NCI-H1417 treated with DMSO at 0.1 percent for 48 hours (cell line): Measurements from ENCODE around the gene TMEM191B.
"Not testable (repeated sequence)": the region's sequence is repeated elsewhere in the genome, so short reads cannot be mapped to it uniquely, and the experiment has no call there.

Experiments
- DNase-seq: peaks from one replicate; lab custom pipeline; 2025; lab: John Stamatoyannopoulos, UW

Gene TMEM191B

GRCh38 chr22:18527752-18528596, at the start of gene TMEM191B:
TSS of gene TMEM191B (plus strand) at chr22:18527802. CDS start at chr22:18527981, 179 bp downstream.
- not testable (repeated sequence) for DNase-seq

DNA sequence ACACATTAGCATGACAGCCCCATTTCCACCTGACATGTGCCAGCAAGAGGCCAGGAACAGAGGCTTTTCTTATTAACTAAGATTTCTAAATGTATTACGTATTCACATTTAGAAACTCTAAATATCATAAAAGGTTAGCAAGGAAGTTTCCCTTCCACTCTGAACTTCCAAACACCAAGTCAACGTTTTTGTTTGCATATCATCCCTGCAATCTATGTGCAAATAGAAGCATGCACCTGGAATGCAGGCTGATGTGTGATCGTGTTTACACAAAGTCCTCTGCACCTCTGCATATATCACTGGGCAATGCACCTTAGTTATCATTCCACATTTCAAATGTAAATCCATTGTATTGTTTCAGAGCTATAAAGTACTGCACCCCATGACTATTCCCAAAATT, 31.4 kb upstream of the TMEM191B start:
- not testable (repeated sequence) for DNase-seq

GRCh38 chr22:18511327-18511726, 16.3 kb upstream of the TMEM191B start:
- not testable (repeated sequence) for DNase-seq

DNA sequence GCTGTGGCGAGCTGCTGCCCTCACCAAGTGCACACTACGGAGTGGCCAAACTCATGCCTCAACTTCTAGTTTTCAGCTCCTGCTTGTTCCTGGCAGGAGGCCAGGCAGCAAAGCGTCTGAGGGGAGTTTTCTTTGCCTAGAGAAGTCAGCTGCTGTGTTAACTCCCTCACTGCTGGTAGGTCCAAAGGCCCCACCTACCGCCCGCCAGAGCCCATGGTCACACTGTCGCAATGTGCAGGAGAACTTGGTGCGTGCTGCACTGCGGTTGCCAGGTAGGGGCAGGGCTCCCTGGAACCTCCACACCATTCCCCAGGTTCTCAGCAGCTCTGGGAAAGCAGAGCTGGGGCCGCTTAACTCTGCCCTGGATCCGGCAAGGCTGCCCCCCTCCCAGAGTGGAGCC, 15.2 kb upstream of the TMEM191B start:
- DNase-seq = not testable (repeated sequence)

- DNase-seq = not testable (repeated sequence)
Observed at GRCh38 chr22:18513454-18513853, 14.1 kb upstream of the TMEM191B start.

DNA sequence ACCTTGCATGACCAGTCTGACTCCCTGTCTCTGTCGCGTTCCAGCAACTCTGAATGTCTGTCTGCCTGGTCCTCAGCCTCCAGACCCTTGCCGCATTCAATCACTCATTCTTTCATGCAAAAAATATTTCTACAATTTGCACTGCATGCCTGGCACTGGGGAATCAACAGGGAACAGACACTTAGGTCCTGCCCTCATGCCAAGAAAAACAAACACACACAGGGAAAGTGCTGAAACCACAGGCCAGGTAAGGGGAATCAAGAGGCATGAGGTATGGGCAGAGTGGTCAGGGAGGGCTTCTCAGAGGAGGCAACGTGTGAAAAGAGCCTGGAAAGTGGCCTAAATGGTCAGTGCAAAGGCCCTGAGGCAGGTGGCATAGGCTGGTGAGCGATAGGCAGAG, 9.5 kb upstream of the TMEM191B start, which contains the start of gene GGTLC3:
Gene GGTLC3 (minus strand): TSS at position 101 of the 400 bp plus-strand sequence. CDS start 264 bp downstream, outside the sequence.
- not testable (repeated sequence) for DNase-seq

DNA sequence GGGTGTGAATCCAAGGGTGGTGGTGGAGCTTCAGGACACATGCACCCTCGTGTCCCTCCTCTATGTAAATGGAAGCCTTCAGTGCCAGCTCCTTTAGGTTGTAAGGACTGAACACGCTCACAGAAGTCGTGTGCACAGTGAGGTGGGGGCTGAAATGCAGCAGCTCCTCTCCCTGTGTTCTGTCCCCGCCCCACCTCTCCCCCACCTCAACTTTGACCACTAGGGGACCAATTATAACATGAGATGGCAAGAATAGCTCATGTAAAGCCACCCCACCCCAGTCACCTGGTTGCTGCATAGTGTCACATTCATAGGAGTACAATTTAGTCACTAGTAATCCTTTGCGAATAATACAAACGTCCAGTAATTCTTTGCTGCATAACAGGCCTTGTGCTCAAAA, 4.8 kb upstream of the TMEM191B start:
- DNase-seq = not testable (repeated sequence)

- not testable (repeated sequence) for DNase-seq
Observed at GRCh38 chr22:18523328-18523727, 4.3 kb upstream of the TMEM191B start.

- not testable (repeated sequence) for DNase-seq
Observed at GRCh38 chr22:18528597-18529415, 1.2 kb downstream of the TMEM191B start.

GRCh38 chr22:18529416-18530145, 2.0 kb downstream of the TMEM191B start:
- not testable (repeated sequence) for DNase-seq

DNA sequence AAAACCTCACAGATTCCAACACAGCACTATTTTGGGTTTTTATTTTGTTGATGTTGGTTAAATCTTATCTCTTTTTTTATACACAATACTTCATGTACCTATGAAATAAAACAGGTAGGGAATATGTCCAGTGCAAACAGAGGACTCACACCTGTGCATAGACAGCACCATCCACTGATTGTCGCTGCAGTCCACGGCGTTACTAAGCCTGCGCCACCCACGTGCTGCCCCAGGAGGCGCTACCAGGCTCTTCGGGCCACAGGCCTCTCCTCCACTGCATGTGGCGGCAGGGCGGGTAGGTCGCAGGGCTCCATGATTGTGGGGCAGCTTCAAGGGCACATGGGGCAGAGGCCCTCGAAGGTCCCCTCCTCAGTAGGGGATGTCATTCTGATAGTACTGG, 6.0 kb downstream of the TMEM191B start:
- not testable (repeated sequence) for DNase-seq

DNA sequence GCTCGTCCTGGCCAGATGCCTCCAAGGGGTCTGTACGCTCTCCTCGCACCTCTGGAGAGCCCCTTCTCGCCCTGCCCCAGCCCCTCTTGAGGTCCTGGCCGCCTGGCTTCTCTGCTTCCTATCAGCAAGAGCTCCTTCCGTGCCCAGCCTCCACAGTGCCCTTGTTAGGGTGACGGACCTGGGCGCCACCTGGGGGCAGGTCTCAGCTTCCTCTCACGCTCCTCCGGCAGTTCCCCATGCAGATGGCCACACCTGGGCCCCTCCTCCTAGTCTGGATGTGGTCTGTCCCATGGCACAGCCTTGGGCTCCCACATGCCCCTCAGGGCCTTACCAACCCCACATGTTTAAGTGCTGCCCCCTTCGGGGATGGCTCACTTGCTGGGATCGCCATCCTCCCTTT, 6.7 kb downstream of the TMEM191B start:
- DNase-seq = not testable (repeated sequence)

- not testable (repeated sequence) for DNase-seq
Observed at GRCh38 chr22:18539994-18540393, 12.4 kb downstream of the TMEM191B start.

DNA sequence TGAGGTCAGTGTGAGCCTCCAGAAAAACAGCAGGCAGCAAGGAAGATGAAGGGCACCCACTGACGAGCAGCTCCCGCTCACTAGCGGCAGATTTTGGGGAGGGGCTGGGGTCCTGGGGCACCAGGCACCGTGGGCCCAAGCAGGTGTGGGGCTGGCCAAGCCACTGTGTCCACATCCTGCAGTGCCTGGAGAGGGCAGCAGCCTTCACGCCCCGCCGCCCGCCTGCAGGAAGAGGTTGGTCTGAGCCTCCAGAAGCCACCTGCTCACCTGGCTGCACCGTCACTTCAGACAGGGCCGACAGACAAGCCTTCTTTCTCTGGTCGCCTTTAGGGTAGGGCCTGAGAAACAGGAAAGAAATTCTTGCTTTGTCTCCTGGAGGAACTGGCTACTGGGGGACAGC, 15.8 kb downstream of the TMEM191B start:
- DNase-seq = not testable (repeated sequence)

DNA sequence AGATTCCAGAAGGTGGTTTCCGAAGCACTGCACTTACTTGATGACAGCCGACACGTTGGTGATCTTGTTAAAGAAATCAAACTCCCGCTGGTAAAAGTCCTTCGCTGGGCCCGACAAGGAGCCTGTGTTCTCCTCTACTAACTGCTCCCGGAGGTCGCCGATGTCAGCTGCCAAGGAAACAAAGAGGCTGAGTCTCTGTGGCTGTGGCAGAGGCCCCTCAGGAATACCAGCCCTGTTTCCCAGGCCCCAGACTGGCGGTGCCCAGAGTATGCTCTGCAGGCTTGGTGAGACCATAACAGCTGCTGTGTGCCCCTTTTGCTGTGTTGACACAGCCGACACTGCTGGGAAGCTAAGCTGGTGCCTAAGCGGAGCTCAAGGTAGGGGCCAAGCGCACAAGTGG, 17.0 kb downstream of the TMEM191B start:
- not testable (repeated sequence) for DNase-seq

DNA sequence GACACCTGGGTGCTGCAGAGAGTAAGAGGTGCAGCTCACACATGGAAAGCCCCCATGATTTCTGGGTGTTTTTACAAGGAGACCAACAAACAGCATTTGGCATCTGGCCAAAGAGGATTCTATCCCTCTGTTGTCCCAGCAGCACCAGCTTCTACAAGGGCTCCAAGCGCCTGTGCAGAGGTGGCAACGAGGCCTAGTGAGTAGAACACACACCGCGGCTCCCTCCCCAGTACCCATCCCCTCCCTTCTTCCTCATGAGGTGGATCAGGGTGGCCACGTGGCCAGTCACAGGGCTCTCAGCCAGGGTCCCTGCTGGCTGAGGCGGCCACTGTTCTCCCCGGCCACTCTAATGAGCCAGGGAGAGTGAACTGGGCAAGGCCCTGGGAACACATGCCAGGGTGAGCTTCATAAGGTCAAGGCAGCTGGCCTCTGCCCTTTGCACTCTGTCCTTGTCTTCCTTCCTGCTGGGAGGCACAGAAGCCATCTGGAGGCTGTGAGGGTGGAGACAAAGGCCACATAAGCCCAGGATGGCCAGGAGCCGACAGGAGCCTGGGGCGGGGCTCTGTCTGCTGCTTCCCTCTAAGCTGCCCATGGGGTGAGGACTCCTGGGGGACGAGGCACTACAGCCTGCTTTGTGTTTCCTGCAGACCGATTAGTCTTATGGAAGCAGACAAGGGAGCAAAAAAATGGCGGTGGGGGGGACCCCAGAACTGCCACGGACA, 22.0 kb downstream of the TMEM191B start:
- DNase-seq = not testable (repeated sequence)

DNA sequence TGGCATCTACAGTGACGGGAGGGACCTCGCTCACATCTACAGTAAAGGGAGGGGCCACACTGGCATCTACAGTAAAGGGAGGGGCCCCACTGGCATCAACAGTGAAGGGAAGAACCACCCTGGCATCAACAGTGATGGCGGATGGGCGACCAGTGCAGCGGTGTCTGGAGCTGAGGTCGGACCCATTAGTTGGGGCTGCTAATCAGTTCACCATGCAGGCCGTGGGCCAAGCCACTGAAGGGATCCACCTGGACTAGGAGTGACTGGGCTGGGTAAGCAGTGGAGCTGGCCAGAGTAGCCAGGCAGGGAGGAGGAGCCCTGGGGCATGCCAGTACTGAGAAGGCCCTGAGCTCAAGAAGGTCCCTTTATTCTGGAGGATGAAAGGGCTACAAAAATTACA, 23.4 kb downstream of the TMEM191B start:
- not testable (repeated sequence) for DNase-seq

DNA sequence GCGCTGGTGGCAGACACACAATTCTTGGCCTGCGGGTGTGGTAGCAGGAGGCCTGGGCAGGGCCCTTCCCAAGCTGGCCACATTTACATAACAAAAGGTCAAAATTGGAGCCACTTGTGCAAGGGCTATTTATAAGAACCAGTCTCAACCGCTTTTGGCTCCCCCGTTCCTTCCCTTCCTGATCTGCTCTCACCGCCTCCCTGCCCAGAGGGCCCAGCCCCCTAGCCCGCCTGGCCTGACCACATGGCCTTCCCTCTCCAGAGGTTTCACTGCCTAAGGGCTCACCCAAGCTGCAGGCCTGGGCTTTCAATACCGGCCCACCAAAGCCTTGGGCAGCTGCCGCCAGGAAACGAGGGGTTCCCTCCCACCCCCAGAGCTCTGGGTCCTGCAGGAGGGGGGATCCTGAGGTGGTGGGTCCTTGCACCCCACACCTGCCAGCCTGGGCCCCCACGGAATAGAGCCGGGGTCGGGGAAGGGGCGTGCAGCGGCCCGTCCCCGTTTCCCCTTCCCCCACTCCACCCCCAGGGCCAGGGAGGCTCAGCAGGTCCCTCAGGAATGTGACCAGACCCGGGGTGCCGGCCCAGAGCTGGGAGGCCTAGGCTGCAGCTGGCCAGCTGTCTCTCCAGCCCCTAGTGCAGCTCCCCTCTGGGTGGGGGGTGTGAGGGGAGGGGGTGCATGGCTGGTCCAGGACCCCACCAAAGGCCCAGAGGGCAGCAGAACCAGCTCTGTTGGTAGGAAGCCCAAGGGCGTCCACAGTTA, 25.4 kb downstream of the TMEM191B start:
- not testable (repeated sequence) for DNase-seq

DNA sequence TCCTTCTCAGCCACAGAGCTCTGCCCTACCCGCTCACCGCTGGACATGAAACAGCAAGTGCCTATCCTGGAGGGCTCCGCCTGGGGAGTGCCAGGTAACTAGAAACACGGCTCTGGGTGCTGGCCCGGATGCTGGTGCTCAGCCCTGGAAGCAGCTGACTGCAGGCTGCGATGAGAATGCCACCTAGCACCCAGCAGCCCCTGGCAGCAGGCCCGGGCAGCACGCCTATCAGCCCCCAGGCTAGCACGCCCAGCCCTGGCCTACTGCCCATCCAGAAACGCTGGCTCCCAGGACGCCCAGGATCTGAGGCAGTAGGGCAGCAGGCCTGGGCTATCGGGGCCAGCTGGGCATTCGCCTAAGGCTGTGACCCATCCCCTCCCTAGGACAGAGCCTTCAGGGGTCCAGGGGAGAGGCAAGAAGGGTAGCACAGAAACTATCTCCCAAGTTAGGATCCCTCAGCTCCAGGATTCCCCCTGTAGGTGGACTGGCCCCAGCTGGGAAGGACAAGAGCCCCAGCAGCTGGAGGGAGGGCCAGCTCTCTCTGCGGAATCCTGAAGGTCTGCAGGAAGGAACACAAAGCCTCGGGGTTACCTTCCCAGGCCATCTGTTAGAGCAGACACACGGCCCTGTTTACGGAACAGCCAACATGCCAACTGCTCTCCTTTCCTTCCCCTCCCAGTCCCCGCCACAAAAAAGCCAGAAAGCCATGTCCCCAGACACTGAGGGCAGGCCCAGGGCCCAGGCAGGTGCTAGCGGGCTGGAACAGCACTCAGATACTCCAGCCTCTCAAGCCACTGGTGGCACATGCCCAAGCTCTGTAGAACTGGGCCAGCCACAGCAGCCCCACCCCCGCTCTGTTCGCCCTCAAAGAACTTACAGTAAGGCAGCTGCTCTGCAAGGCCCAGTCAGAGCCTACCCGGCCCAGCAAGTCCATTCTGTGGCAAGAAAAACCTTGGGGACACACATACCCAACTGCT, 27.0 kb downstream of the TMEM191B start:
- DNase-seq = not testable (repeated sequence)
